BLaER1 treated with 17β-estradiol and CSF1 and Interleukin-3, amounts not matched to agents 10 nM and 100 nM (cell line): Measurements from ENCODE around the gene PPIL4.

Source experiments
- H3K27ac ChIP-seq, 11 experiments: shearing (Covaris generic); formaldehyde crosslinking; 2 replicates each; pipeline ENCODE4 v1.8.1; 2022
- H3K27me3 ChIP-seq, 11 experiments: shearing (Covaris generic); formaldehyde crosslinking; 2 replicates each; pipeline ENCODE4 v1.8.1; 2022
- H3K36me3 ChIP-seq, 11 experiments: shearing (Covaris generic); formaldehyde crosslinking; 2 replicates each; pipeline ENCODE4 v1.8.1; 2022
- H3K4me1 ChIP-seq, 10 experiments: shearing (Covaris generic); formaldehyde crosslinking; 2 replicates each; pipeline ENCODE4 v1.8.1; 2022
- H3K4me2 ChIP-seq, 11 experiments: shearing (Covaris generic); formaldehyde crosslinking; 2 replicates each; pipeline ENCODE4 v1.8.1; 2022
- H3K4me3 ChIP-seq, 10 experiments: shearing (Covaris generic); formaldehyde crosslinking; 2 replicates each; pipeline ENCODE4 v1.8.1; 2022
- H3K9ac ChIP-seq, 11 experiments: shearing (Covaris generic); formaldehyde crosslinking; 2 replicates each; pipeline ENCODE4 v1.8.1; 2022
- H3K9me3 ChIP-seq, 11 experiments: shearing (Covaris generic); formaldehyde crosslinking; replicated peaks in 1 of 11; 2 replicates each; pipeline ENCODE4 v1.8.1; 2022
- H4K20me1 ChIP-seq, 11 experiments: shearing (Covaris generic); formaldehyde crosslinking; 2 replicates each; pipeline ENCODE4 v1.8.1; 2022
- Cebpa-rat ChIP-seq, 11 experiments: shearing (Covaris generic); IDR thresholded peaks; 2 replicates each; pipeline ENCODE4 v1.8.1; 2022

PPIL4 gene

DNA sequence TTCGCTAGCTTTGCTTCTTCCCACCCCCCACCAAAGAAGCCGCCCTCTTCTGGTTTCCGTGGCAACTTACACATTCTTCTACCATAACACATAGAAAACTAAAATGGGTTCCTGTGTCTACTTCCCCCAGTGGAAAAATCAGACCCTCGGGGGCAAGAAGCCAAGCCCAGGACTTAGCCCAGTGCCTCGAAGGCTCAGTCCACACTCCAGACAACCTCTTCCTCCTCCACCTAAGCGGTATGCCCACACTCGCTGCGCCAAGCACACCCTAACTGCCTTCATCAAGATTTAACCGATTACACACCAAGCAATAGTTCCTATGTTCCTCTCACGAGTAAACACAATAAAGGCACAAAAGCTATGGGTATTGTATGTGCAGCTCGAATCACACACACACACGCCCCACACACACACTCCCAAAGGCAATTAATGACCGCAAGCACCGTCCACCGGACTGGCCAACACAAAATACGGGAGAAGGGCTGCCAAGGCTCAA is 537 bp downstream of the PPIL4 start:
- peak overlapping the region; percentile 86 to 100 (median 92) for H3K27ac ChIP-seq
- no peaks in the 10 kb centered on the region for H3K9me3 ChIP-seq
- peak overlapping the region; percentile 87 to 99 (median 96) for H3K9ac ChIP-seq
- H3K27me3 ChIP-seq: no peaks in the 10 kb centered on the region
- H3K4me2 ChIP-seq: peak overlapping the region; percentile 85 to 98 (median 94)
- H3K4me3 ChIP-seq: peak overlapping the region; percentile 83 to 100 (median 94)
- TF ChIP-seq Cebpa-rat (IDR thresholded peaks at IDR 0.05): no peak
- H3K36me3 ChIP-seq: peaks cover 6 to 25% (median 14%) of the 10 kb centered on the region in 11 experiments
- H4K20me1 ChIP-seq: peaks cover 12 to 44% (median 34%) of the 10 kb centered on the region in 11 experiments; a peak in 15 of 22 replicates
- peaks cover 23 to 38% (median 25%) of the 10 kb centered on the region in 10 experiments for H3K4me1 ChIP-seq

DNA sequence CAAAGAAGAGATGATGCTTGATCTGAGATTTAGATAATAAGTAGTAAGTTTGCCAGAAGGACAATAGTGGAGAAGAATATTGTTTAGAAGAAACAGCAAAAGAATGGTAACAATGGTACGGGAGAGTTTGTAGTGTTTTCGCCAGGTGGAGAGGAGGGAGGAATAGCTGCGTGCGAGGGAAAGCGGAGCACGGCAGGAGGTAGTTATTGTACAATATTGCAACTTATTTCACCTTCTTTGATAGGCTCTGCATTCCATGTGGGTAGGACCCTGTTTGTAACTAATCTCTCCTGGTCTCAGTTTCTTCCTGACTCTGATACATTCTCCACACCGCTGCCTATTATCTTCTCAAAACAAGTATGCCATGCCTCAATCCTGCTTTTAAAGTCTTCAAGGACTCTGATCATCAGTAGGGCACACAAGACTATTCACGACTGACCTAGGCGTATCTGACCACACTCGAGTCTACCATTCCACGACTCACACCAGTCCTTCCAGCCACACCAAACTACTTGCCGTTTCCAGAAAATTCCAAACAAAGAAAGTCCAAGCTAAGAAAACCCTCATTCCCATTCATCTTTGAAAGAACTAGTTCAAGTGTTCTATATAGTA is 1.1 kb downstream of the PPIL4 start:
- Histone ChIP-seq H3K4me1 (peaks cover 23 to 38% (median 25%) of the 10 kb centered on the region in 10 experiments), H3K27me3 (no peaks in the 10 kb centered on the region), H3K9me3 (no peaks in the 10 kb centered on the region), H3K9ac (peak overlapping the region; percentile 87 to 99 (median 96)), H4K20me1 (peaks cover 13 to 46% (median 34%) of the 10 kb centered on the region in 11 experiments; a peak in 16 of 22 replicates), H3K36me3 (peaks cover 11 to 31% (median 19%) of the 10 kb centered on the region in 11 experiments), H3K4me3 (peak overlapping the region; percentile 83 to 100 (median 94)), H3K4me2 (peak overlapping the region; percentile 85 to 98 (median 94)), H3K27ac (peak overlapping the region; percentile 86 to 100 (median 92))
- no peak for TF ChIP-seq Cebpa-rat (IDR thresholded peaks at IDR 0.05)

DNA sequence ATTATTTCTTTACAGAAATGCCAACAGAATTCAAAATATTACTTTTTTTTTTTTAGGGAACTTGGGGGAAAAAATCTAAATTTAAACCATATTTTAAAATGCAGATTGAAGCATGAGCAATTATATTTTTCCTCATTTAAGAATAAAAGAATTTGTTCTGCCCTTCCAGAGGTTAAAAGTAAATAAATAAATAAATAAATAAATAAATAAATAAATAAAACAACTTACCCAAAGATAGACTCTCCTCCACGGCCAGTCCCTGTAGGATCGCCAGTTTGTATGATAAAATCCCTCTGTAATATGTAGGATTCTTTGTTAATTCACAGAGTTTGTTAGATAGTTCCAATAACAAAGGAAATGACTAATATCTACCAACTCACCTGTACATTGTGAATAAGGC is 4.7 kb downstream of the PPIL4 start:
- Histone ChIP-seq H4K20me1 (peaks cover 17 to 70% (median 35%) of the 10 kb centered on the region in 11 experiments; a peak in 17 of 22 replicates), H3K4me1 (peaks cover 13 to 30% (median 15%) of the 10 kb centered on the region in 10 experiments), H3K36me3 (peaks cover 47 to 67% (median 55%) of the 10 kb centered on the region in 11 experiments), H3K4me2 (no peak overlapping the region), H3K27me3 (no peaks in the 10 kb centered on the region), H3K4me3 (no peak overlapping the region), H3K27ac (no peak overlapping the region), H3K9me3 (no peaks in the 10 kb centered on the region), H3K9ac (no peak overlapping the region)
- no peak for TF ChIP-seq Cebpa-rat (IDR thresholded peaks at IDR 0.05)

DNA sequence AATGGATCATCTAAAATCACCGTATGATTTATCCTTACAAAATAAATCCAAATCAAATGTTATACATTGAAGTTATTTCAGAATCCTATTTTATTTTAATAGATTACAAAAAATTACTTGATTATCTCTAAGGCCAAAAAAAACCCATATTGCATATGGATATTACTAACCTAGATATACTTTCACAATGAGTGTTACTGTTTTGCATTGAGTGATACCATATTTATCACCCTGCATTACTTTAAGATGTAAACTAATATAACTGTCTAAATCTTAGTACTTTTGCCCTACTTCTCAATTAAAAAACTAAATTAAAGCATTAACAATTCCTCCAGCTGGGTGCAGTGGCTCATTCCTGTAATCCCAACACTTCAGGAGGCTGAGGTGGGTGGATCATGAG is 11.1 kb downstream of the PPIL4 start:
- H3K9me3 ChIP-seq: no peaks in the 10 kb centered on the region
- peaks cover 0 to 41% (median 7%) of the 10 kb centered on the region in 11 experiments; a peak in 9 of 22 replicates for H4K20me1 ChIP-seq
- no peak overlapping the region for H3K27ac ChIP-seq
- no peaks in the 10 kb centered on the region for H3K27me3 ChIP-seq
- no peak overlapping the region for H3K4me2 ChIP-seq
- no peak overlapping the region for H3K4me3 ChIP-seq
- H3K36me3 ChIP-seq: peaks cover 98 to 100% (median 100%) of the 10 kb centered on the region in 11 experiments
- TF ChIP-seq Cebpa-rat (IDR thresholded peaks at IDR 0.05): no peak
- H3K9ac ChIP-seq: no peak overlapping the region
- H3K4me1 ChIP-seq: no peaks in the 10 kb centered on the region

DNA sequence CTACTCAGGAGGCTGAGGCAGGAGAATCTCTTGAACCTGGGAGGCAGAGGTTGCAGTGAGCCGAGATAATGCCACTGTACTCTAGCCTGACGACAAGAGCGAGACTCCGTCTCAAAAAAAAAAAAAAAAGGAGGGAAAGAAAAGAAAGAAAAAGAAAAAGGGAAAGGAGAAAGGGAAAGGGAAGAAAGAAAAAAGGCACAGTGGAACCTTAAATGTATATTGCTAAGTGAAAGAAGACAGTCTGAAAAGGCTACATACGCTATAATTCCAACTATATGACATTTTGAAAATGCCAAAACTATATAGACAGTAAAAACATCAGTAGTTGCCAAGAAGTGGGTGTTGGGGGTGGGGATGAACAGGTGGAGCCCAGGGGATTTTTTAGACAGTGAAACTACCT is 16.2 kb downstream of the PPIL4 start:
- Histone ChIP-seq H3K36me3 (peaks cover 94 to 100% (median 99%) of the 10 kb centered on the region in 11 experiments), H3K27ac (no peak overlapping the region), H3K4me1 (no peaks in the 10 kb centered on the region), H3K9ac (no peak overlapping the region), H3K9me3 (no peaks in the 10 kb centered on the region), H3K27me3 (no peaks in the 10 kb centered on the region), H4K20me1 (peaks cover 0 to 25% (median 3%) of the 10 kb centered on the region in 11 experiments; a peak in 5 of 22 replicates), H3K4me3 (no peak overlapping the region), H3K4me2 (no peak overlapping the region)
- no peak for TF ChIP-seq Cebpa-rat (IDR thresholded peaks at IDR 0.05)

DNA sequence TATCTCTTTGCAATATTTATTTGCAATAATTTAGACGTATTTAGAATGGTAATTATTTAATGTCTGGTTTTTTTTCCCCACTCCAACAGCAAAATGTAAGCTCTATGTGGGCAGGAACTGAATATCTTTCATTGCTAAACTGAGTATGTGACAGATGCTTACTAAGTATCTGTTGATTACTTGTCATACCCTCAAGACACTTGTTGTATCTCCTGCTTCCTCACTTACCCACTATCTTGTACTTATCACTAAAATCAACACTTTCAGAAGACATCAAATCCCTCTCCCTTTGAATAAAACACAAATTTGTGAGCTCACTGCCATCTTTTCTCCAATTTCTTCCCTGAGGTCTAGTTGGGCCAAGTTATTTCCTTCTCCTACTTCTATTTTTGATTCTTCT is 30.3 kb downstream of the PPIL4 start:
- Histone ChIP-seq H3K36me3 (peaks cover 42 to 87% (median 65%) of the 10 kb centered on the region in 11 experiments), H3K27ac (no peak overlapping the region), H3K27me3 (no peaks in the 10 kb centered on the region), H3K9ac (no peak overlapping the region), H3K9me3 (no peaks in the 10 kb centered on the region), H3K4me1 (peaks cover 0 to 19% (median 7%) of the 10 kb centered on the region in 10 experiments; a peak in 9 of 20 replicates), H3K4me3 (no peak overlapping the region), H3K4me2 (no peak overlapping the region), H4K20me1 (peaks cover 0 to 11% (median 3%) of the 10 kb centered on the region in 11 experiments; a peak in 5 of 22 replicates)
- TF ChIP-seq Cebpa-rat (IDR thresholded peaks at IDR 0.05): no peak

DNA sequence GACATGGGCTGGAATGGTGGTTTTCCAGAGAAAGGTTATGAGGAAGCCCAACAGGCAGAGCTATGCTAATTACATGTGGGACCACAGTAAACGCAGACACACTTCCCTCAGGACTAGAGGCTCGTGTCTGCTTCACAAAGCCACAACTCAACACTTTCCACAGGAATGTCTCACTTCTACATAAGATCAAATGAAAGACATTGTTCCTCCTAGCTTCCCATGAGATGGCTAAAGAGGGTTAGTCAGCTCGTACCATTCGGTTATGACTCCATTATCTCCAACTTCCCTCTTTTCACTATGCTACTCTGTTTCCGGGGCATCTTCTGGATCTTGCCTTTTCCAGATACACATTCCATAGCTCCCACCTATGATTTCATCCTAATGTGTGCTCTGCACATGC is 31.9 kb downstream of the PPIL4 start:
- H3K27me3 ChIP-seq: no peaks in the 10 kb centered on the region
- peaks cover 0 to 11% (median 3%) of the 10 kb centered on the region in 11 experiments; a peak in 4 of 22 replicates for H4K20me1 ChIP-seq
- H3K4me3 ChIP-seq: no peak overlapping the region
- peaks cover 38 to 88% (median 63%) of the 10 kb centered on the region in 11 experiments for H3K36me3 ChIP-seq
- peak overlapping the region in 1 of 11 experiments; percentile 31; a peak in 2 of 22 replicates for H3K27ac ChIP-seq
- no peaks in the 10 kb centered on the region for H3K9me3 ChIP-seq
- peaks cover 0 to 19% (median 7%) of the 10 kb centered on the region in 10 experiments; a peak in 11 of 20 replicates for H3K4me1 ChIP-seq
- H3K4me2 ChIP-seq: peak overlapping the region in 4 of 11 experiments; percentile 21 to 57 (median 42); a peak in 6 of 22 replicates
- TF ChIP-seq Cebpa-rat (IDR thresholded peaks at IDR 0.05): no peak
- H3K9ac ChIP-seq: no peak overlapping the region

DNA sequence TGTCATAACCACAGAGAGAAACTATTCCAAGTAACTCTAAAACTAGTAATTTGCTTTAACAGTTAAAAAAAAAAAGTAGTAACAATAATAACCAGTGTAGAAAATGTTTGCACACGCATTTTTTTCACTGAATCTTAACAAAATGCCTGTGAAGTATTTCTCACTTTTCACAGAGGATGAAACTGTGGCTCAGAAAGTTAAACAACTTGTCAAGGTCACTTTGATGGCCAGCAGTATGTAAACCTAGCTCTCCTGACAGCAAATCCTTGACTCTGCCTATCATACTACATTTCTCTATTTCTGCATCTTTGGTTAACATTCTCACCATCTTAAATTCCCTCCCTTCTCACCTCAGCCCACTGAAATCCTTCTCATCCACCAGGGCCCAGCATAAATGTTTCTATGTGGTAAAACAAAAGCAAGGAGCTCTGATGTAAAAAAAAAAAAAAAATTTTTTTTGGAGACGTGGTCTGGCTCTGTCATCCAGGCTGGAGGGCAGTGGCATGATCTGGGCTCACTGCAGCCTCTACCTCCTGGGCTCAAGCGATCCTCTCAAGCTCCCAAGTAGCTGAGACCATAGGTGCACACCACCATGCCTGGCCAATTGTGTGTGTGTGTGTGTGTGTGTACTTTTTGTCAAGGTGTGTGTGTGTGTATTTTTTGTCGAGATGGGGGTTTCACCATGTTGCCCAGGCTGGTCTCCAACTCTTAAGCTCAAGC is 34.9 kb downstream of the PPIL4 start:
- H3K9ac ChIP-seq: no peak overlapping the region
- no peak for TF ChIP-seq Cebpa-rat (IDR thresholded peaks at IDR 0.05)

DNA sequence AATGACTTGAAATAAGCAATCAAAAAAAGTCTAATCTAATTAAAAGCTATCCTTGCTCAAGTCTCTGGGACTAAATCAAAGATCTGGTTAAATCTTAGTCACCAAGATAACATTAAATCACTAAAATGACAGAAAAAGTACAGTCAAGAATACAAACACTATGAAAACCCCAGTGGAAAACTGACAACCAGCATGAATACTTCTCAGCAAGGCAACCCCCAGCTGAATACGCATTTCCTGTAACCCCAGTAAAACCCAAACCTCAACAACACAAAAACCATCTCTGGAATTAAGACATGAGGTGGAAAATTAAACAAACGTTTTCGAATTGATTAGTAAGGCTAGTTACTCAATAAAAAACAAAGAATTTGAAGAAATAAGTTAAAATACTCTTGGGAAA is 37.4 kb downstream of the PPIL4 start:
- TF ChIP-seq Cebpa-rat (IDR thresholded peaks at IDR 0.05): no peak
- H3K9ac ChIP-seq: no peak overlapping the region
- peak overlapping the region in 3 of 11 experiments; percentile 35 to 37 (median 37); a peak in 4 of 22 replicates for H3K4me2 ChIP-seq
- peaks cover 41 to 85% (median 61%) of the 10 kb centered on the region in 11 experiments for H3K36me3 ChIP-seq
- H3K4me3 ChIP-seq: no peak overlapping the region
- no peak overlapping the region for H3K27ac ChIP-seq
- H3K27me3 ChIP-seq: no peaks in the 10 kb centered on the region
- peaks cover 0 to 14% (median 5%) of the 10 kb centered on the region in 10 experiments; a peak in 12 of 20 replicates for H3K4me1 ChIP-seq
- H3K9me3 ChIP-seq: no peaks in the 10 kb centered on the region
- H4K20me1 ChIP-seq: no peaks in the 10 kb centered on the region

More for the DNA sequence above, 34.9 kb downstream of the PPIL4 start:
- H3K27ac ChIP-seq: no peak overlapping the region
- no peaks in the 10 kb centered on the region for H3K27me3 ChIP-seq
- H3K9me3 ChIP-seq: no peaks in the 10 kb centered on the region
- peaks cover 5 to 23% (median 7%) of the 10 kb centered on the region in 10 experiments; a peak in 16 of 20 replicates for H3K4me1 ChIP-seq
- H3K4me3 ChIP-seq: no peak overlapping the region
- peaks cover 35 to 88% (median 59%) of the 10 kb centered on the region in 11 experiments for H3K36me3 ChIP-seq
- no peaks in the 10 kb centered on the region for H4K20me1 ChIP-seq
- H3K4me2 ChIP-seq: no peak overlapping the region
